ENCODE data around the gene FBXO10. TPM values are rescaled to one million over a fixed set of nuclear protein-coding genes. Genes with fewer than 3 reads are reported as not detected.
A peak's percentile ranks its signal among the peaks of the same experiment; 100 is the strongest.

The FBXO10 gene
- total RNA-seq, 2 donors from 2014 or later: 19.5 to 26.6 TPM

GRCh38 chr9:37565661-37566618, 10.2 kb downstream of the FBXO10 start:
- no peaks in the 10 kb centered on the region for H3K4me1 ChIP-seq (ENCODE audit: control insufficient read depth, insufficient read depth, low read length)
- 94% methylated on average over 5 to 6 of the region's 7 CpGs for WGBS, 2 experiments (ENCODE audit: insufficient coverage in 1 of 2, insufficient read length in 1 of 2)
- Mint-ChIP-seq H3K4me1 (no peaks in the 10 kb centered on the region), H3K4me3 (no peak overlapping the region), H3K27ac (no peak overlapping the region), H3K27me3 (ENCODE audit: insufficient read depth) (no peaks in the 10 kb centered on the region), H3K36me3 (ENCODE audit: low read depth) (peaks cover 72% of the 10 kb centered on the region), H3K9me3 (peaks cover 33% of the 10 kb centered on the region)
- H3K9ac ChIP-seq (ENCODE audit: extremely low read depth, low read length, poor library complexity, severe bottlenecking): no peak overlapping the region
- H3K27ac ChIP-seq (ENCODE audit: low read depth, low read length): no peak overlapping the region
- H3K4me3 ChIP-seq (ENCODE audit: low read length): no peak overlapping the region
- peaks cover 42% of the 10 kb centered on the region for H3K9me3 ChIP-seq (ENCODE audit: control insufficient read depth, low read length)
- no peaks in the 10 kb centered on the region for H3K27me3 ChIP-seq (ENCODE audit: control insufficient read depth, insufficient read depth, low read length, poor library complexity, severe bottlenecking)
- H3K36me3 ChIP-seq (ENCODE audit: control insufficient read depth, insufficient read depth, low read length): peaks cover 49% of the 10 kb centered on the region
- TF ChIP-seq CTCF (conservative IDR thresholded peaks at IDR 0.05): no peak
- DNase-seq: no peak

- Mint-ChIP-seq H3K27me3 (ENCODE audit: insufficient read depth) (no peaks in the 10 kb centered on the region), H3K27ac (no peak overlapping the region), H3K9me3 (peaks cover 33% of the 10 kb centered on the region), H3K4me1 (no peaks in the 10 kb centered on the region), H3K36me3 (ENCODE audit: low read depth) (peaks cover 75% of the 10 kb centered on the region), H3K4me3 (no peak overlapping the region)
- peak overlapping the region; percentile 18 for H3K4me3 ChIP-seq (ENCODE audit: low read length)
- WGBS, 2 experiments (ENCODE audit: insufficient coverage in 1 of 2, insufficient read length in 1 of 2): 93 to 94% methylated on average over 3 to 4 of the region's 4 CpGs
- peaks cover 42% of the 10 kb centered on the region for H3K9me3 ChIP-seq (ENCODE audit: control insufficient read depth, low read length)
- peaks cover 47% of the 10 kb centered on the region for H3K36me3 ChIP-seq (ENCODE audit: control insufficient read depth, insufficient read depth, low read length)
- TF ChIP-seq CTCF (conservative IDR thresholded peaks at IDR 0.05): no peak
- H3K27me3 ChIP-seq (ENCODE audit: control insufficient read depth, insufficient read depth, low read length, poor library complexity, severe bottlenecking): no peaks in the 10 kb centered on the region
- no peaks in the 10 kb centered on the region for H3K4me1 ChIP-seq (ENCODE audit: control insufficient read depth, insufficient read depth, low read length)
- no peak overlapping the region for H3K9ac ChIP-seq (ENCODE audit: extremely low read depth, low read length, poor library complexity, severe bottlenecking)
- no peak for DNase-seq
- H3K27ac ChIP-seq (ENCODE audit: low read depth, low read length): no peak overlapping the region
Observed at GRCh38 chr9:37564916-37565315, 11.3 kb downstream of the FBXO10 start.

GRCh38 chr9:37563806-37564513, 12.2 kb downstream of the FBXO10 start:
- Histone ChIP-seq H3K4me3 (ENCODE audit: low read length) (peak overlapping the region; percentile 18), H3K4me1 (ENCODE audit: control insufficient read depth, insufficient read depth, low read length) (no peaks in the 10 kb centered on the region), H3K36me3 (ENCODE audit: control insufficient read depth, insufficient read depth, low read length) (peaks cover 53% of the 10 kb centered on the region), H3K27ac (ENCODE audit: low read depth, low read length) (no peak overlapping the region), H3K9ac (ENCODE audit: extremely low read depth, low read length, poor library complexity, severe bottlenecking) (no peak overlapping the region), H3K27me3 (ENCODE audit: control insufficient read depth, insufficient read depth, low read length, poor library complexity, severe bottlenecking) (no peaks in the 10 kb centered on the region), H3K9me3 (ENCODE audit: control insufficient read depth, low read length) (peaks cover 42% of the 10 kb centered on the region)
- Mint-ChIP-seq H3K36me3 (ENCODE audit: low read depth) (peaks cover 81% of the 10 kb centered on the region), H3K4me3 (no peak overlapping the region), H3K9me3 (peaks cover 33% of the 10 kb centered on the region), H3K27me3 (ENCODE audit: insufficient read depth) (no peaks in the 10 kb centered on the region), H3K27ac (no peak overlapping the region), H3K4me1 (no peaks in the 10 kb centered on the region)
- DNase-seq: no peak
- 54 to 63% methylated on average over 3 of the region's 3 CpGs for WGBS, 2 experiments (ENCODE audit: insufficient coverage in 1 of 2, insufficient read length in 1 of 2)
- no peak for TF ChIP-seq CTCF (conservative IDR thresholded peaks at IDR 0.05)

All from endodermal cell (in vitro differentiated cells).